Gastroesophageal sphincter (tissue), 3 donors: ENCODE results near the gene LASP1.

Experiments used
- POLR2A ChIP-seq, 2 donors: fragments of 450-650 bp; IDR thresholded peaks; one replicate each; pipeline ENCODE4 v1.6.1; 2017; ENCODE audit warnings: antibody characterized with exemption in 2 of 2, mild to moderate bottlenecking in 2 of 2, moderate library complexity in 1 of 2
- TF ChIP-seq, protein P1 (sequence below), 4 experiments: fragments of 200-600 bp in 2 of 4; fragments of 450-650 bp in 2 of 4; sonication (generic) in 1 of 4; IDR thresholded peaks; one replicate each; pipeline ENCODE4 v1.5.1; 2017 to 2019; ENCODE audit warnings: antibody characterized with exemption in 4 of 4, mild to moderate bottlenecking in 2 of 4, moderate library complexity in 2 of 4

DNA sequence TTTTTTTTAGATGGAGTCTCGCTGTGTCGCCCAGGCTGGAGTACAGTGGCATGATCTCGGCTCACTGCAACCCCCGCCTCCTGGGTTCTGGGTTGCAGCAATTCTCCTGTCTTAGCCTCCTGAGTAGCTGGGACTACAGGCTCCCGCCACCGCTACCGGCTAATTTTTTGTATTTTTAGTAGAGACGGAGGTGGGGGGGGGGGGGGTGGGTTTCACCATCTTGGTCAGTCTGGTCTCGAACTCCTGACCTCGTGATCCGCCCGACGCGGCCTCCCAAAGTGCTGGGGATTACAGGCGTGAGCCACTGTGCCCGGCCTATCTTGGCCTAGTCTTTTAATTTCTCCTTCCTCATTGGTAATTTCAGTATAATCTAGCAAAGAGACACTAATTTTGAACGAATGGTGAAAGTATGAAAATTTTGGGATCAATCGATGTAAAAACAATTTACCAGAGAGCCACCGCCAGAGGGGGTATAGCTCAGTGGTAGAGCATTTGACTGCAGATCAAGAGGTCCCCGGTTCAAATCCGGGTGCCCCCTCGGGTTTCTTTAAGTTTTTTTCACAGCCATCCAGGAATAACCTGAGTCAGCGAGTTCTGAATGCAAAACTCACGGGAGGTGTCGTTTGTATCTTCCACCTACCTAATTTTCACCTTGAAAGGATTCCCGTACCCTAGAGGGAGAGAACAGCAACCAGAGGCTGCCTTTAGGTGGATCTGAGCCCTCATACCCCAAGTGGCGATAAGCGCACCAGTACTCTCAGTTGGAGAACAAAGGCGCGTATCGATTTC lies 2.5 kb upstream of the LASP1 start:
- TF ChIP-seq POLR2A (IDR thresholded peaks at IDR 0.05), result no peak
- TF ChIP-seq, protein P1, sequence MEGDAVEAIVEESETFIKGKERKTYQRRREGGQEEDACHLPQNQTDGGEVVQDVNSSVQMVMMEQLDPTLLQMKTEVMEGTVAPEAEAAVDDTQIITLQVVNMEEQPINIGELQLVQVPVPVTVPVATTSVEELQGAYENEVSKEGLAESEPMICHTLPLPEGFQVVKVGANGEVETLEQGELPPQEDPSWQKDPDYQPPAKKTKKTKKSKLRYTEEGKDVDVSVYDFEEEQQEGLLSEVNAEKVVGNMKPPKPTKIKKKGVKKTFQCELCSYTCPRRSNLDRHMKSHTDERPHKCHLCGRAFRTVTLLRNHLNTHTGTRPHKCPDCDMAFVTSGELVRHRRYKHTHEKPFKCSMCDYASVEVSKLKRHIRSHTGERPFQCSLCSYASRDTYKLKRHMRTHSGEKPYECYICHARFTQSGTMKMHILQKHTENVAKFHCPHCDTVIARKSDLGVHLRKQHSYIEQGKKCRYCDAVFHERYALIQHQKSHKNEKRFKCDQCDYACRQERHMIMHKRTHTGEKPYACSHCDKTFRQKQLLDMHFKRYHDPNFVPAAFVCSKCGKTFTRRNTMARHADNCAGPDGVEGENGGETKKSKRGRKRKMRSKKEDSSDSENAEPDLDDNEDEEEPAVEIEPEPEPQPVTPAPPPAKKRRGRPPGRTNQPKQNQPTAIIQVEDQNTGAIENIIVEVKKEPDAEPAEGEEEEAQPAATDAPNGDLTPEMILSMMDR (IDR thresholded peaks at IDR 0.05), result peak in 3 of 4 experiments; percentile 27 to 54 (median 44)
